Cortex of kidney (tissue), 1 donor: ENCODE measurements around the gene LBH.
"Not testable (repeated sequence)": the region's sequence is repeated elsewhere in the genome, so short reads cannot be mapped to it uniquely, and the experiment has no call there.

Source experiments
- DNase-seq: peaks from one replicate; lab custom pipeline; 2025; lab: John Stamatoyannopoulos, UW

LBH gene

GRCh38 chr2:30259071-30259470 lies 27.7 kb downstream of the LBH start:
- DNase-seq = no peak

GRCh38 chr2:30259827-30260679 lies 28.7 kb downstream of the LBH start:
- DNase-seq = no peak

- no peak for DNase-seq
Measured at GRCh38 chr2:30260941-30261340, 29.6 kb downstream of the LBH start.

GRCh38 chr2:30261695-30262211 lies 30.4 kb downstream of the LBH start:
- no peak for DNase-seq

GRCh38 chr2:30262716-30263309 lies 31.5 kb downstream of the LBH start:
- DNase-seq = no peak

GRCh38 chr2:30264274-30264673 lies 32.9 kb downstream of the LBH start:
- no peak for DNase-seq

- DNase-seq = no peak
Measured at GRCh38 chr2:30265052-30266015, 34.0 kb downstream of the LBH start.

GRCh38 chr2:30266051-30266621 lies 34.8 kb downstream of the LBH start:
- DNase-seq = no peak

- no peak for DNase-seq
Measured at GRCh38 chr2:30266705-30267104, 35.4 kb downstream of the LBH start.

GRCh38 chr2:30267161-30267975 lies 36.0 kb downstream of the LBH start:
- no peak for DNase-seq

GRCh38 chr2:30268296-30268871 lies 37.0 kb downstream of the LBH start:
- DNase-seq = no peak

- DNase-seq = not testable (repeated sequence)
Measured at GRCh38 chr2:30269114-30269770, 37.9 kb downstream of the LBH start.

- no peak for DNase-seq
Measured at GRCh38 chr2:30269771-30270145, 38.4 kb downstream of the LBH start.

GRCh38 chr2:30270166-30270565 lies 38.8 kb downstream of the LBH start:
- DNase-seq = no peak

- no peak for DNase-seq
Measured at GRCh38 chr2:30271301-30271700, 40.0 kb downstream of the LBH start.

GRCh38 chr2:30272286-30272685 lies 41.0 kb downstream of the LBH start:
- DNase-seq = no peak

- no peak for DNase-seq
Measured at GRCh38 chr2:30272761-30273573, 41.6 kb downstream of the LBH start.

- no peak for DNase-seq
Measured at GRCh38 chr2:30273574-30273929, 42.2 kb downstream of the LBH start.

GRCh38 chr2:30275256-30275655 lies 43.9 kb downstream of the LBH start:
- DNase-seq = no peak
